GM23338 (cell line): Measurements from ENCODE around the gene SRGAP1. TPM values are rescaled to one million over a fixed set of nuclear protein-coding genes. Genes with fewer than 3 reads are reported as not detected.

Experiments used
- ATAC-seq: fragments of 200-7000 bp; cut with Tn5 transposase; 3 replicates; pipeline ENCODE4 v1.9.1; 2020
- DNase-seq: peaks from one replicate; pipeline ENCODE4 v3.0.0-alpha.2; 2015; ENCODE audit warnings: low spot score
- H2AFZ ChIP-seq: fragments of 200-600 bp; sonication (generic); 2 replicates; pipeline ENCODE4 v1.8.0; 2016; ENCODE audit warnings: antibody characterized with exemption, mild to moderate bottlenecking, moderate library complexity
- H3F3A ChIP-seq: fragments of 200-600 bp; sonication (generic); replicated peaks from 2 replicates; pipeline ENCODE4 v1.8.0; 2017; ENCODE audit warnings: antibody characterized with exemption, mixed run types, low read depth
- H3K27ac ChIP-seq: fragments of 200-600 bp; sonication (generic); 2 replicates; pipeline ENCODE4 v1.6.1; 2016; ENCODE audit warnings: low read depth
- H3K27me3 ChIP-seq: fragments of 200-600 bp; sonication (generic); 2 replicates; pipeline ENCODE4 v1.8.0; 2016; ENCODE audit warnings: mild to moderate bottlenecking, mixed run types, moderate library complexity; ENCODE audit not compliant: insufficient read depth
- H3K36me3 ChIP-seq: fragments of 200-600 bp; sonication (generic); 2 replicates; pipeline ENCODE4 v1.8.0; 2016; ENCODE audit warnings: mild to moderate bottlenecking; ENCODE audit not compliant: insufficient read depth
- H3K4me1 ChIP-seq: fragments of 200-600 bp; sonication (generic); 2 replicates; pipeline ENCODE4 v1.8.0; 2016; ENCODE audit warnings: mild to moderate bottlenecking, moderate library complexity; ENCODE audit not compliant: insufficient read depth
- H3K4me2 ChIP-seq: fragments of 200-600 bp; sonication (generic); 2 replicates; pipeline ENCODE4 v1.7.1; 2017; ENCODE audit warnings: mixed run types
- H3K4me3 ChIP-seq: fragments of 200-600 bp; sonication (generic); 2 replicates; pipeline ENCODE4 v1.6.1; 2016; ENCODE audit warnings: mixed run types
- H3K79me2 ChIP-seq: fragments of 200-600 bp; sonication (generic); replicated peaks from 2 replicates; pipeline ENCODE4 v1.8.0; 2017; ENCODE audit warnings: mild to moderate bottlenecking; ENCODE audit not compliant: insufficient read depth
- H3K9me2 ChIP-seq: fragments of 200-600 bp; sonication (generic); 2 replicates; pipeline ENCODE4 v1.8.0; 2017; ENCODE audit not compliant: insufficient read depth
- H4K20me1 ChIP-seq: fragments of 200-600 bp; sonication (generic); replicated peaks from 2 replicates; pipeline ENCODE4 v1.8.0; 2017; ENCODE audit warnings: mild to moderate bottlenecking; ENCODE audit not compliant: insufficient read depth
- H3K27ac Mint-ChIP-seq: 2 replicates; pipeline ENCODE4 v1.8.0; 2020; ENCODE audit warnings: inconsistent platforms, mild to moderate bottlenecking, moderate library complexity, mixed read lengths
- H3K27me3 Mint-ChIP-seq: 3 replicates; pipeline ENCODE4 v1.8.0; 2022; ENCODE audit warnings: low read depth, mild to moderate bottlenecking, moderate library complexity, mixed read lengths, inconsistent platforms; ENCODE audit not compliant: insufficient read depth, poor library complexity
- H3K36me3 Mint-ChIP-seq: 3 replicates; pipeline ENCODE4 v1.8.0; 2021; ENCODE audit warnings: low read depth, mild to moderate bottlenecking, inconsistent platforms, moderate library complexity, mixed read lengths
- H3K4me1 Mint-ChIP-seq: 3 replicates; pipeline ENCODE4 v1.8.0; 2020; ENCODE audit warnings: mild to moderate bottlenecking, inconsistent platforms, mixed read lengths
- H3K4me3 Mint-ChIP-seq: 3 replicates; pipeline ENCODE4 v1.8.0; 2021; ENCODE audit warnings: moderate library complexity, mild to moderate bottlenecking, inconsistent platforms, mixed read lengths
- H3K9me3 Mint-ChIP-seq: 3 replicates; pipeline ENCODE4 v1.8.0; 2020; ENCODE audit warnings: moderate library complexity, mild to moderate bottlenecking, inconsistent platforms, mixed read lengths
- ETS1 ChIP-seq: IDR thresholded peaks from 2 replicates; pipeline ENCODE4 v1.6.1; 2016; ENCODE audit warnings: antibody characterized with exemption
- NANOG ChIP-seq: IDR thresholded peaks from 2 replicates; pipeline ENCODE4 v1.6.1; 2016; ENCODE audit warnings: antibody characterized with exemption, borderline replicate concordance
- POLR2AphosphoS5 ChIP-seq: IDR thresholded peaks from 2 replicates; pipeline ENCODE4 v1.6.1; 2016; ENCODE audit warnings: antibody characterized with exemption, low read depth
- ZNF114 ChIP-seq: fragments of 250-450 bp; sonication (Bioruptor Pico); IDR thresholded peaks from 2 replicates; pipeline ENCODE4 v1.5.0; 2020; ENCODE audit warnings: mild to moderate bottlenecking, moderate library complexity
- ZNF331 ChIP-seq: fragments of 250-450 bp; sonication (Bioruptor Pico); IDR thresholded peaks from 2 replicates; pipeline ENCODE4 v1.5.0; 2020; ENCODE audit warnings: low read depth, mild to moderate bottlenecking, moderate library complexity
- ZNF462 ChIP-seq: fragments of 250-450 bp; sonication (Bioruptor Pico); IDR thresholded peaks from 2 replicates; pipeline ENCODE4 v1.5.0; 2020; ENCODE audit warnings: mild to moderate bottlenecking, moderate library complexity
- polyA plus RNA-seq: library from polyadenylated mRNA; unstranded; fragments of >200 nt; fragmentation: Nextera tagmentation; extraction: Ambion mirVana; gene quantifications from 2 replicates; pipeline ENCODE4 v1.2.1, GENCODE V29; 2016
- total RNA-seq: library from RNA; depleted of rRNA; stranded (reverse); fragments of >200 nt; shearing (Covaris generic); gene quantifications from 2 replicates; pipeline ENCODE4 v1.2.3, GENCODE V29; 2014

The SRGAP1 gene
- total and polyA plus RNA-seq, 2 experiments from 2014 or later: 6.1 to 8.1 TPM

DNA sequence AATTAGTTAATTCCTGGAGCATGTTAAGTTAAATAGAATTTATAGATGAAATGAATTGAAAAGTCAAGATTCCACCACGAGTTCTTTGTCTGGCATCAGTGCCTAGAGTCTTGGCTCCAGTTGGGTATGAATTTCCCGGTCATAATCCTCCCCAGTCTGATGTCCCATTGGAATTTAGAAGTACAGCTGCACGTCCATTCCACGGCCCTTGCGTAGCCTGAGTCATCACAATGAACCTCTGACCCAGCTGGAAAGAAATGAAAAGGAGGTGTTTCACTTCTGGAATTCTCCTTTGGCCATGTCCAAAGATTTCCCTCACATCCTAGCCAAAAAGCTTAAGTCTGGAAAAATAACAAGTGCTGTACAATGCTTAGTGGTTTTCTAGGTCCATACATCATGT is 254.9 kb downstream of the SRGAP1 start (continued):
- TF ChIP-seq ZNF462 (CRISPR knock-in tag) (no peak), ZNF114 (CRISPR knock-in tag) (no peak), ZNF331 (no peak), ETS1 (no peak)

- no peak overlapping the region for H3K4me3 ChIP-seq
- H3K27ac ChIP-seq: no peak overlapping the region
- Mint-ChIP-seq H3K27ac (no peak overlapping the region), H3K9me3 (no peaks in the 10 kb centered on the region), H3K4me1 (no peaks in the 10 kb centered on the region), H3K27me3 (peaks cover 2% of the 10 kb centered on the region), H3K36me3 (no peaks in the 10 kb centered on the region; the same call in 2 of the 3 replicates), H3K4me3 (no peak overlapping the region)
- H3K9me2 ChIP-seq: no peaks in the 10 kb centered on the region
- no peaks in the 10 kb centered on the region for H3K27me3 ChIP-seq
- H3K79me2 ChIP-seq: no peaks in the 10 kb centered on the region
- ATAC-seq: no peak
- H3F3A ChIP-seq: no peaks in the 10 kb centered on the region
- no peaks in the 10 kb centered on the region for H3K36me3 ChIP-seq
- DNase-seq: no peak
- no peak overlapping the region for H3K4me2 ChIP-seq
- H3K4me1 ChIP-seq: no peaks in the 10 kb centered on the region
- no peaks in the 10 kb centered on the region for H4K20me1 ChIP-seq
- no peak overlapping the region for H2AFZ ChIP-seq
- TF ChIP-seq NANOG (no peak), POLR2AphosphoS5 (no peak)
Measured at GRCh38 chr12:64102339-64102738, 257.8 kb downstream of the SRGAP1 start.
